NCI-H1092 (cell line): ENCODE measurements around the gene PHF13.
"Not testable (repeated sequence)": the region's sequence is repeated elsewhere in the genome, so short reads cannot be mapped to it uniquely, and the experiment has no call there.

Experiments used
- DNase-seq: peaks from one replicate; lab custom pipeline; 2025; lab: John Stamatoyannopoulos, UW

Gene PHF13

GRCh38 chr1:6660415-6661049 lies 47.0 kb downstream of the PHF13 start:
- DNase-seq = no peak

DNA sequence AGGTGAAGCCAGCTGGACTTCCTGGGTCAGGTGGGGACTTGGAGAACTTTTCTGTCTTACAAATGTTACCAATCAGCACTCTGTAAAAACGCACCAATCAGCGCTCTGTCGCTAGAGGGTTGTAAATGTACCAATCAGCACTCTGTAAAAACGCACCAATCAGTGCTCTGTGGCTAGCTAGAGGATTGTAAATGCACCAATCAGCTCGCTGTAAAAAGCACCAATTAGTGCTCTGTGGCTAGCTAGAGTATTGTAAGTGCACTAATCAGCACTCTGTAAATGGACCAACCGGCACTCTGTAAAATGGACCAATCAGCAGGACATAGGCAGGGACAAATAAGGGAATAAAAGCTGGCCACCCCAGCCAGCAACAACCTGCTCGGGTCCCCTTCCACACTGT lies 48.9 kb downstream of the PHF13 start:
- DNase-seq = not testable (repeated sequence)

DNA sequence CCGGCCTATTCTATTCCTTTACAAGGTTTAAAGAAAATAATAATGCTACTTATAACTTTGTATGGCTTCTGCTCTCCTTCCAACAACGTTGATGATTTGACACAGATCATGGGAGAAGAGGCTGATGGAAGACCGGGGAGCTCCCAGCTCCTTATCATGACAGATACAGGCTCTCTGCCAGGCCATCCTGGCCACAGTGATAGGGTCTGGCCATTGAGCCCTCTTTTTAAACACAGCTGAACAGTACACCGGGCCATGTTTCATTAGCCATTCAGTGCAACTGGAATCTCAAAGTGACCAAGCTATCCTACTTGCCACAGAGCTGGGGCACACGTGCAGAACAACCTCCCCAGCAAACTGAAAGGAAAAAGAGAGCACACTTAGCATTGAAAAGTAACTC lies 53.2 kb downstream of the PHF13 start:
- no peak for DNase-seq

DNA sequence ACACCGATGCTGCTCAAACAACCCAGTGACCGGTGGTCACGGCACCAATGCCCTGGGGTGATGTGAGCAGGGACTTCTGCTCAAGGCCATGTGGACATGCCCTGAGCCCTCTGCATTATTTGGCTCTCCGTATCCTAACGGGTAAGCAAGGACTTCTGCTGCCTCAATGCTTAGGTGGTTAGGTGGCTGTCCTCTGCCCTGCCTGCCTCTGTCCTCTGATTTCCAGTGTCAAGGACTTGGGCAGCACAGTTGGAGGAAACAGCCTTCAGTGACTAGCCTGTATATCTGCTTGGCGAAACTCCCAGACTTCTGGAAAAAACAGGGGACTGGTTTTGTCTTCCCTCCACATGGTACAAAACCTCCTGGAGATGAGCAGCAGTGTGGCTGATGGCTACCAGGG lies 53.6 kb downstream of the PHF13 start:
- no peak for DNase-seq

- DNase-seq = no peak
These were observed 55.0 kb downstream of the PHF13 start for GRCh38 chr1:6668503-6668902.

GRCh38 chr1:6672558-6672957 lies 59.0 kb downstream of the PHF13 start:
- DNase-seq = no peak
